Epithelial cell of esophagus (primary cell): Measurements from ENCODE around the gene LCN1.

Experiments used
- DNase-seq: peaks from one replicate; pipeline ENCODE4 v3.0.0; 2010; ENCODE audit warnings: low read depth
- H3K4me3 ChIP-seq: 2 replicates; pipeline ENCODE4 v1.5.1; 2011; ENCODE audit warnings: mild to moderate bottlenecking, low read length, control low read depth
- TF ChIP-seq, protein P1 (sequence below): IDR thresholded peaks from 2 replicates; pipeline ENCODE4 v1.5.1; 2011; ENCODE audit warnings: low read depth, mild to moderate bottlenecking, low read length, control low read depth, inconsistent platforms; ENCODE audit not compliant: insufficient read depth; ENCODE audit errors: missing control alignments

LCN1 gene

GRCh38 chr9:135485385-135485784 is 35.9 kb upstream of the LCN1 start:
- H3K4me3 ChIP-seq, result no peak overlapping the region
- DNase-seq, result no peak
- TF ChIP-seq, protein P1, sequence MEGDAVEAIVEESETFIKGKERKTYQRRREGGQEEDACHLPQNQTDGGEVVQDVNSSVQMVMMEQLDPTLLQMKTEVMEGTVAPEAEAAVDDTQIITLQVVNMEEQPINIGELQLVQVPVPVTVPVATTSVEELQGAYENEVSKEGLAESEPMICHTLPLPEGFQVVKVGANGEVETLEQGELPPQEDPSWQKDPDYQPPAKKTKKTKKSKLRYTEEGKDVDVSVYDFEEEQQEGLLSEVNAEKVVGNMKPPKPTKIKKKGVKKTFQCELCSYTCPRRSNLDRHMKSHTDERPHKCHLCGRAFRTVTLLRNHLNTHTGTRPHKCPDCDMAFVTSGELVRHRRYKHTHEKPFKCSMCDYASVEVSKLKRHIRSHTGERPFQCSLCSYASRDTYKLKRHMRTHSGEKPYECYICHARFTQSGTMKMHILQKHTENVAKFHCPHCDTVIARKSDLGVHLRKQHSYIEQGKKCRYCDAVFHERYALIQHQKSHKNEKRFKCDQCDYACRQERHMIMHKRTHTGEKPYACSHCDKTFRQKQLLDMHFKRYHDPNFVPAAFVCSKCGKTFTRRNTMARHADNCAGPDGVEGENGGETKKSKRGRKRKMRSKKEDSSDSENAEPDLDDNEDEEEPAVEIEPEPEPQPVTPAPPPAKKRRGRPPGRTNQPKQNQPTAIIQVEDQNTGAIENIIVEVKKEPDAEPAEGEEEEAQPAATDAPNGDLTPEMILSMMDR, result no peak

DNA sequence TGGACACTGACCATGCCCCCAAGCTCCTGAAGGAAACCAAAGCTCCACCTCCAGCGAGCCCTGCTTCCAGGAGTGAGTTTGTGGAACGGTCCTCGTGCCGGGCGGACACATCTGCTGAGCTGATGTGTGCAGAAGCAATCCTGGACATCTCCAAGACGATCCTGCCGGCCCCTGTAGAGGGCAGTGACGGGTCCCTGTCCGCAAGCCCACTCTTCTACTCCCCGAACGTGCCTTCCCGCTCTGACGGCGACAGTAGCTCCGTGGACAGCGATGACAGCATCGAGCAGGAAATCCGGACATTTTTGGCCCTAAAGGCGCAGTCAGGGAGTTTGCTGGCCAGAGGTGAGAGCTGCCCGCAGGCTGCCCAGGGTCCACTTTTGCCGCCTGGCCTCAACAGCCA is 35.4 kb upstream of the LCN1 start:
- no peak overlapping the region for H3K4me3 ChIP-seq
- DNase-seq, result no peak
- TF ChIP-seq, protein P1, result no peak

GRCh38 chr9:135486267-135487065 is 34.8 kb upstream of the LCN1 start:
- DNase-seq, result no peak
- no peak overlapping the region for H3K4me3 ChIP-seq
- TF ChIP-seq, protein P1, result no peak

DNA sequence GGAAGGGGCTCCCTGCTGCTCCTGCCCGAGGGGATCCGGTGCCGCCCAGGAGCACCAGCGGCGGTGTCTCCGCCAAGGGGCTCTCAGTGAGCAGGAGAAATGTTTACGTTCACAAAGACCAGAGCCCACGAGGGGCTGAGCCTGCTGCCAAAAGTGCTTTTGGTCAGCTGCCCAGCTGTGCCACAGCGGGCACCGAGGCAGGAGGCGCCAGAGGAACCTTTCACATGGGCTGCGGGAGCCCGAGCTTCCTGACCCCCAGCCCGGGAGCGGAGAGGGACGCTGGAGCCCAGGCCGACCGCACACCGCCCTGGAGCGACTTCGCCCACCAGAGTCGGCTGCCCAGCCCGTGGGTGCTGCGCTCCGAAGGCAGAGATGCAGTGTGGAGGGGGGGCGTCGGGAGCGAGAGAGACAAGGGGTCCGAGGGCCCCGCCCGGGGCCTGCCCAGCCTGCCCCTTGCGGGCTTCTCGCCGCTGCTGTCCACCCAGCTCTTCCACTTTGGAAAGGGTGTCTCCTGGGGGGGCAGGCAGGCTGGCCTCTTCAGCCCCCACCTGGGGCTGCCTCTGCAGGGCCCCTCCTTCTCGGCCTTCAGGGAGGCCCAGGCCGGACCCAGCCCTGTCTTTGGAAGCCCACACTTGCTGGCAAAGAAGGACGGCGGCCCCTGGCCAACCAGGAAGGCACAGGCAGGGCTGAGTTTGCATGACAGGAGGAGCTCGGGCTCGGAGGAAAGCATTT is 33.8 kb upstream of the LCN1 start:
- DNase-seq, result no peak
- no peak overlapping the region for H3K4me3 ChIP-seq
- TF ChIP-seq, protein P1, result no peak

DNA sequence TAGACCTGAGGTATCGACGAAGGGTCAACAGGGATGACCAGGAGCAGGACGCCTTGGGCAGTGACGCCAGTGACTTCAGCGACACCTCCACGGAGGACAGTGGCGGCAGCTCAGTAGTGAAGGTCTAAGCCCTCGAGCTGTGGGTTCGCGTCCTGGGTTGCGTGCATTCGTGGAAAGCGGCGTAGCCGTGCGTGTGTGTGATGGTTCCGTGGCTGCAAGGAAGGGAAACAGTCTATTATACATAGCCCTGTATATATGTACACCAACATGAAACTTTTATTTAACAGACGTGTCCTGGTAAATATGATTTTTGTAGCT is 33.3 kb upstream of the LCN1 start:
- DNase-seq, result no peak
- no peak overlapping the region for H3K4me3 ChIP-seq
- TF ChIP-seq, protein P1, result no peak

- no peak overlapping the region for H3K4me3 ChIP-seq
- DNase-seq, result no peak
- TF ChIP-seq, protein P1, result no peak
These were observed 32.7 kb upstream of the LCN1 start for GRCh38 chr9:135488527-135488926.
